ENCODE measurements around the gene GNB1L.

GNB1L gene

GRCh38 chr22:19788661-19789225, 65.9 kb downstream of the GNB1L start:
- H3K14ac ChIP-seq (ENCODE audit: low read length in 2 of 2): no peak overlapping the region
- 97% methylated on average over 34 of the region's 34 CpGs for WGBS
- no peak overlapping the region for H4K8ac ChIP-seq (ENCODE audit: low read length)
- no peak overlapping the region for H2BK120ac ChIP-seq (ENCODE audit: low read depth, low read length)
- H2AK5ac ChIP-seq (ENCODE audit: low read length, severe bottlenecking): no peak overlapping the region
- no peak overlapping the region for H3K4ac ChIP-seq (ENCODE audit: low read depth in 1 of 2, low read length in 2 of 2)
- no peak for DNase-seq
- peaks cover 0 to 25% of the 10 kb centered on the region in 2 experiments for H3K36me3 ChIP-seq (ENCODE audit: control insufficient read depth in 1 of 2, insufficient read depth in 2 of 2, low read depth in 1 of 2, low read length in 2 of 2)
- H2BK12ac ChIP-seq (ENCODE audit: low read length in 2 of 2): no peak overlapping the region
- no peak overlapping the region for H3K4me3 ChIP-seq (ENCODE audit: insufficient read depth in 1 of 2, low read depth in 1 of 2, low read length in 2 of 2)
- no peak overlapping the region for H2BK5ac ChIP-seq (ENCODE audit: low read depth, low read length, poor library complexity, severe bottlenecking)
- H3K23ac ChIP-seq (ENCODE audit: low read length in 2 of 2): no peak overlapping the region
- H3K27ac ChIP-seq (ENCODE audit: low read length, poor library complexity, severe bottlenecking): no peak overlapping the region
- no peaks in the 10 kb centered on the region for H3K27me3 ChIP-seq (ENCODE audit: control insufficient read depth in 1 of 2, insufficient read depth in 1 of 2, low read length in 2 of 2)
- H3K9me3 ChIP-seq (ENCODE audit: control insufficient read depth, low read length): peaks cover 8% of the 10 kb centered on the region
- no peak overlapping the region for H3K9ac ChIP-seq (ENCODE audit: low read length)
- no peak overlapping the region for H3K18ac ChIP-seq (ENCODE audit: low read depth in 1 of 2, low read length in 2 of 2)
- no peaks in the 10 kb centered on the region for H3K4me1 ChIP-seq (ENCODE audit: control insufficient read depth, insufficient read depth, low read depth, low read length)
- H2BK15ac ChIP-seq (ENCODE audit: low read depth, poor library complexity, severe bottlenecking): no peak overlapping the region
- peaks cover 2% of the 10 kb centered on the region for H3K79me1 ChIP-seq (replicated peaks; ENCODE audit: low read length, poor library complexity, severe bottlenecking)
- no peak overlapping the region for H2AFZ ChIP-seq (ENCODE audit: low read depth, low read length)
- no peak overlapping the region for H4K91ac ChIP-seq (ENCODE audit: low read length)
- no peak overlapping the region for H3K4me2 ChIP-seq (ENCODE audit: low read length, poor library complexity, severe bottlenecking)

GRCh38 chr22:19787849-19788141, 66.9 kb downstream of the GNB1L start:
- H4K91ac ChIP-seq (ENCODE audit: low read length): peak overlapping the region; percentile 64
- H2AK5ac ChIP-seq (ENCODE audit: low read length, severe bottlenecking): no peak overlapping the region
- no peak overlapping the region for H3K4me2 ChIP-seq (ENCODE audit: low read length, poor library complexity, severe bottlenecking)
- DNase-seq: no peak
- no peak overlapping the region for H3K4me3 ChIP-seq (ENCODE audit: insufficient read depth in 1 of 2, low read depth in 1 of 2, low read length in 2 of 2)
- no peak overlapping the region for H2BK15ac ChIP-seq (ENCODE audit: low read depth, poor library complexity, severe bottlenecking)
- no peak overlapping the region for H4K8ac ChIP-seq (ENCODE audit: low read length)
- 96% methylated on average over 9 of the region's 9 CpGs for WGBS
- peak overlapping the region in 1 of 2 experiments; percentile 21 for H3K14ac ChIP-seq (ENCODE audit: low read length in 2 of 2)
- peaks cover 0 to 25% of the 10 kb centered on the region in 2 experiments for H3K36me3 ChIP-seq (ENCODE audit: control insufficient read depth in 1 of 2, insufficient read depth in 2 of 2, low read depth in 1 of 2, low read length in 2 of 2)
- no peaks in the 10 kb centered on the region for H3K4me1 ChIP-seq (ENCODE audit: control insufficient read depth, insufficient read depth, low read depth, low read length)
- H3K23ac ChIP-seq (ENCODE audit: low read length in 2 of 2): no peak overlapping the region
- no peak overlapping the region for H2BK5ac ChIP-seq (ENCODE audit: low read depth, low read length, poor library complexity, severe bottlenecking)
- H3K9ac ChIP-seq (ENCODE audit: low read length): no peak overlapping the region
- H3K4ac ChIP-seq (ENCODE audit: low read depth in 1 of 2, low read length in 2 of 2): no peak overlapping the region
- H3K18ac ChIP-seq (ENCODE audit: low read depth in 1 of 2, low read length in 2 of 2): no peak overlapping the region
- no peak overlapping the region for H2BK12ac ChIP-seq (ENCODE audit: low read length in 2 of 2)
- no peak overlapping the region for H3K27ac ChIP-seq (ENCODE audit: low read length, poor library complexity, severe bottlenecking)
- no peak overlapping the region for H2AFZ ChIP-seq (ENCODE audit: low read depth, low read length)
- H2BK120ac ChIP-seq (ENCODE audit: low read depth, low read length): no peak overlapping the region
- peaks cover 2% of the 10 kb centered on the region for H3K79me1 ChIP-seq (replicated peaks; ENCODE audit: low read length, poor library complexity, severe bottlenecking)
- peaks cover under 1 to 5% of the 10 kb centered on the region in 2 experiments for H3K27me3 ChIP-seq (ENCODE audit: control insufficient read depth in 1 of 2, insufficient read depth in 1 of 2, low read length in 2 of 2)
- H3K9me3 ChIP-seq (ENCODE audit: control insufficient read depth, low read length): peaks cover 9% of the 10 kb centered on the region

GRCh38 chr22:19786959-19787848, 67.5 kb downstream of the GNB1L start:
- Histone ChIP-seq H2BK15ac (ENCODE audit: low read depth, poor library complexity, severe bottlenecking) (no peak overlapping the region), H3K27ac (ENCODE audit: low read length, poor library complexity, severe bottlenecking) (no peak overlapping the region)
- 93% methylated on average over 28 of the region's 28 CpGs for WGBS

GRCh38 chr22:19786264-19786585, 68.4 kb downstream of the GNB1L start:
- no peak for DNase-seq
- Histone ChIP-seq H3K4me1 (ENCODE audit: control insufficient read depth, insufficient read depth, low read depth, low read length) (no peaks in the 10 kb centered on the region), H3K9ac (ENCODE audit: low read length) (no peak overlapping the region), H3K14ac (ENCODE audit: low read length in 2 of 2) (no peak overlapping the region), H3K9me3 (ENCODE audit: control insufficient read depth, low read length) (peaks cover 14% of the 10 kb centered on the region), H2BK12ac (ENCODE audit: low read length in 2 of 2) (no peak overlapping the region), H2AK5ac (ENCODE audit: low read length, severe bottlenecking) (no peak overlapping the region), H3K4me3 (ENCODE audit: insufficient read depth in 1 of 2, low read depth in 1 of 2, low read length in 2 of 2) (no peak overlapping the region), H3K4ac (ENCODE audit: low read depth in 1 of 2, low read length in 2 of 2) (no peak overlapping the region), H2BK5ac (ENCODE audit: low read depth, low read length, poor library complexity, severe bottlenecking) (no peak overlapping the region), H2AFZ (ENCODE audit: low read depth, low read length) (no peak overlapping the region), H4K8ac (ENCODE audit: low read length) (no peak overlapping the region), H2BK15ac (ENCODE audit: low read depth, poor library complexity, severe bottlenecking) (no peak overlapping the region), H3K36me3 (ENCODE audit: control insufficient read depth in 1 of 2, insufficient read depth in 2 of 2, low read depth in 1 of 2, low read length in 2 of 2) (peaks cover 0 to 25% of the 10 kb centered on the region in 2 experiments), H3K27ac (ENCODE audit: low read length, poor library complexity, severe bottlenecking) (no peak overlapping the region), H3K4me2 (ENCODE audit: low read length, poor library complexity, severe bottlenecking) (no peak overlapping the region), H4K91ac (ENCODE audit: low read length) (no peak overlapping the region), H2BK120ac (ENCODE audit: low read depth, low read length) (no peak overlapping the region), H3K27me3 (ENCODE audit: control insufficient read depth in 1 of 2, insufficient read depth in 1 of 2, low read length in 2 of 2) (peaks cover 6 to 14% of the 10 kb centered on the region in 2 experiments), H3K23ac (ENCODE audit: low read length in 2 of 2) (no peak overlapping the region), H3K18ac (ENCODE audit: low read depth in 1 of 2, low read length in 2 of 2) (no peak overlapping the region), H3K79me1 (replicated peaks; ENCODE audit: low read length, poor library complexity, severe bottlenecking) (no peaks in the 10 kb centered on the region)
- 87% methylated on average over 6 of the region's 6 CpGs for WGBS

More at GRCh38 chr22:19786959-19787848, 67.5 kb downstream of the GNB1L start:
- Histone ChIP-seq H3K9ac (ENCODE audit: low read length) (no peak overlapping the region), H3K27me3 (ENCODE audit: control insufficient read depth in 1 of 2, insufficient read depth in 1 of 2, low read length in 2 of 2) (peaks cover 6 to 10% of the 10 kb centered on the region in 2 experiments), H2BK12ac (ENCODE audit: low read length in 2 of 2) (no peak overlapping the region), H2BK5ac (ENCODE audit: low read depth, low read length, poor library complexity, severe bottlenecking) (no peak overlapping the region), H3K9me3 (ENCODE audit: control insufficient read depth, low read length) (peaks cover 14% of the 10 kb centered on the region), H3K4me1 (ENCODE audit: control insufficient read depth, insufficient read depth, low read depth, low read length) (no peaks in the 10 kb centered on the region), H2AK5ac (ENCODE audit: low read length, severe bottlenecking) (no peak overlapping the region), H3K14ac (ENCODE audit: low read length in 2 of 2) (no peak overlapping the region), H4K8ac (ENCODE audit: low read length) (no peak overlapping the region), H3K18ac (ENCODE audit: low read depth in 1 of 2, low read length in 2 of 2) (no peak overlapping the region), H3K4me3 (ENCODE audit: insufficient read depth in 1 of 2, low read depth in 1 of 2, low read length in 2 of 2) (no peak overlapping the region), H3K36me3 (ENCODE audit: control insufficient read depth in 1 of 2, insufficient read depth in 2 of 2, low read depth in 1 of 2, low read length in 2 of 2) (peaks cover 0 to 25% of the 10 kb centered on the region in 2 experiments), H4K91ac (ENCODE audit: low read length) (peak overlapping the region; percentile 64), H2BK120ac (ENCODE audit: low read depth, low read length) (no peak overlapping the region), H3K23ac (ENCODE audit: low read length in 2 of 2) (no peak overlapping the region), H3K4ac (ENCODE audit: low read depth in 1 of 2, low read length in 2 of 2) (no peak overlapping the region), H3K79me1 (replicated peaks; ENCODE audit: low read length, poor library complexity, severe bottlenecking) (peaks cover 2% of the 10 kb centered on the region), H2AFZ (ENCODE audit: low read depth, low read length) (no peak overlapping the region), H3K4me2 (ENCODE audit: low read length, poor library complexity, severe bottlenecking) (no peak overlapping the region)
- no peak for DNase-seq
